Placental epithelial cell (primary cell): ENCODE results near the gene DDX55. TPM values are rescaled to one million over a fixed set of nuclear protein-coding genes. Genes with fewer than 3 reads are reported as not detected.

Source experiments
- small RNA-seq: library from RNA; depleted of rRNA; stranded (forward); fragments of <200 nt; gene quantifications from one replicate; pipeline ENCODE3, GENCODE V24; 2012
- total RNA-seq: library from RNA; depleted of rRNA; stranded (reverse); fragments of >200 nt; gene quantifications from 2 replicates; pipeline ENCODE4 v1.2.3, GENCODE V29; 2012

DDX55 gene
- 10.2 and 15.3 TPM in 2 replicates for total RNA-seq

DNA sequence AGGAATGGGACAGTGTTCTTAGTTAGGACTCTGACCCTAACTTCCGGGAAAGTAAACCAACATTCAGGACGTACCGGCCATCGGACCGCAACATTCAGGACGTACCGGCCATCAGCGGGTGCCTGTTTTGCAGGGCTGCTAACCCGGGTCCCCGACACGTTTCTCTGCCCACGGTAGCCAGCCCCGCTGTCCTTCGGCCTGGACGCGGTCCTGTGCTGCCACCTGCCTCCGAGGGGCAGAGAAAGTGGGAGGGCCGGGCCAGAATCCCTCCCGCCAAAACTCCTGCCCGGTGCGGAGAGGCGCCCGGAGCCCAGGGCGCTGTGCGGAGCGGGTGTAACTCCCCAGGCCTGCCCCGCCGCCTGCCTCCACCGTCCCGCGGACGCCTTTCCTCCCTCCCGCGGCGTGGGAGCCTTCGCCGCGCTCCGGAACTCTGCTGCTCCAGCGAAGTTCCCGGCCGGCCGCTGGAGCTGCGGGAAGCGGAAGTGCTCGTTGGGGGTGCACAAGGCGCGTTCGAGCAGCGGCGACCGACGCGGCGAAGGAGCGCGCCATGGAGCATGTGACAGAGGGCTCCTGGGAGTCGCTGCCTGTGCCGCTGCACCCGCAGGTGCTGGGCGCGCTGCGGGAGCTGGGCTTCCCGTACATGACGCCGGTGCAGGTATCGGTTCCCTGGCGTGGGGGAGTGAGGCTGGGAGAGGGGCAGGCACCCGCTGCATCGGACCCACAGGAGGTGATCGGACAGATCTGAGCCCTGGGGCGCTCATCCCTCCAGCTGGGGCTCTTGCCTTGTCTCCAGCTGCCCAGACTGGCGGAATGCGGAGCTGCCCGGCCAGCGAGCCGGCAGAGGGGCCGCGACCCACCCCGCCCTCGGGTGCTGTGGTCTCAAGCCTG, at the start of gene DDX55:
TSS of gene DDX55 (plus strand) at position 498 of the 888 bp plus-strand sequence. CDS start at position 548, 50 bp downstream.

DNA sequence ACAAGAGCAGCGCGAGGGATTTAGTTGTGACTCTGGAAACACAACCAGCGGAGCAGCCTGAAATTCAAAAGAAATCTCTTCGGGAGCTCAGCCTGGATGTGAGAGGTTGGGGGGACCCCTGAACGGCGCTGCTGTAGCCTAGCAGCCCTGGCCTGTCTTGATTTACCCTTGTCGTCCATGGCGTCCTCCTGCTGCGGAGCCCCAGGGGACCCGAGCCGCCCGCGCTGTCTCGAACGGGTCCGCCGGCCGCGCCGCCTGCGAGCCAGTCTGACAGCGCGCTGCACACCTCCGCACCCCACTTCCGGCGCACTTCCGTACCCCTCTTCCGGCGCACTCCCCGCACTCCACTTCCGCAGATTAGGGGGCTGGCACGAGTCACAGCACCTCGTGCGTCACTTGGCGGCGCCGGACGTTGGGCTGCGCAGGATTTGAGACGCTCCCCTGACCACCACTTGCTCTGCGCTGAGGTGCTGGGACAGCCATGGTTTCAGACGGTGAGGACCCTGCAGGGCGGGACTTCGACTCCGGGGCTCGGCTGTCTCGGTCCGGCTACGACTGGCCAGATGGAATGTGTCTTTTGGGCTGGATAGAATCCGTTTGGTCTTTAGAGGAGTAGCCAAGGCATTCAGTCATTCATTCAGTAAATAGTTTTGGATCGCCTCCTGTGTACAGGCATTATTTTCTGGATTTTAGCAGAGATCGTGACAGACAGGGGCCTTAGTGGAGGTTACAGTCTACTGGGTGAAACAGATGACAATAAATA, 31.7 kb downstream of the DDX55 start, which contains the start of the genes EIF2B1 and GTF2H3:
TSS of gene EIF2B1 (minus strand) at position 308 of the 763 bp plus-strand sequence. CDS start at position 179, 129 bp downstream.
TSS of gene GTF2H3 (plus strand) at position 451 of the 763 bp plus-strand sequence. CDS start at position 482, 31 bp downstream.

Small RNA genes lying within 50 kb of the gene (small RNA-seq; reads per million reads assigned to genes)
- 11.8 reads per million, percentile 95 among the genes with 10 or more reads in this experiment for gene SNORA9B

Other genes with a start within 250 kb of the DDX55 start
- gene SBNO1, start 237.3 kb upstream of the DDX55 start, total RNA-seq: 19.2 and 20.7 TPM in 2 replicates
- 25.5 and 36.2 TPM in 2 replicates for gene KMT5A, start 218.0 kb upstream of the DDX55 start, total RNA-seq
- 0.87 and 2.0 TPM in 2 replicates for gene RILPL2, start 165.4 kb upstream of the DDX55 start, total RNA-seq
- 6.9 and 18.5 TPM in 2 replicates for gene SNRNP35, start 144.0 kb upstream of the DDX55 start, total RNA-seq
- 12.3 and 13.7 TPM in 2 replicates for gene RILPL1, start 68.4 kb upstream of the DDX55 start, total RNA-seq
- gene TMED2, start 17.5 kb upstream of the DDX55 start, total RNA-seq: 239 and 475 TPM in 2 replicates
- gene EIF2B1, start 31.6 kb downstream of the DDX55 start, total RNA-seq: 25.5 and 59.6 TPM in 2 replicates
- 16.5 and 57.6 TPM in 2 replicates for gene GTF2H3, start 31.7 kb downstream of the DDX55 start, total RNA-seq
- gene TCTN2, start 69.0 kb downstream of the DDX55 start, total RNA-seq: 25.6 and 27.1 TPM in 2 replicates
- 9.8 and 17.1 TPM in 2 replicates for gene ATP6V0A2, start 110.3 kb downstream of the DDX55 start, total RNA-seq
- under 0.01 and 1.2 TPM in 2 replicates for gene DNAH10, start 160.2 kb downstream of the DDX55 start, total RNA-seq